Activated T-helper 1 cell treated with anti-CD3 and anti-CD28 coated beads, Interleukin-12 subunit alpha, Interleukin-12 subunit beta, Interleukin-2, Interleukin-4 antibody, amounts not matched to agents 30 ng/mL and 10 ng/mL and 1 ng/mL, durations not matched to agents 14 hours and 24 hours and 36 hours (primary cell): Measurements from ENCODE around the gene PLAC1. TPM values are rescaled to one million over a fixed set of nuclear protein-coding genes. Genes with fewer than 3 reads are reported as not detected.

Source experiments
- DNase-seq: peaks from one replicate; pipeline ENCODE4 v3.0.0; 2021; ENCODE audit warnings: low spot score
- H3K27ac Mint-ChIP-seq: one replicate; pipeline ENCODE4 v1.8.0; 2021; ENCODE audit warnings: mild to moderate bottlenecking, mixed read lengths
- H3K27me3 Mint-ChIP-seq: one replicate; pipeline ENCODE4 v1.8.0; 2022; ENCODE audit warnings: mild to moderate bottlenecking, moderate library complexity, mixed read lengths; ENCODE audit not compliant: insufficient read depth
- H3K36me3 Mint-ChIP-seq: one replicate; pipeline ENCODE4 v1.8.0; 2021; ENCODE audit warnings: low read depth, mixed read lengths
- H3K4me1 Mint-ChIP-seq: one replicate; pipeline ENCODE4 v1.8.0; 2021; ENCODE audit warnings: low read depth, mixed read lengths
- H3K4me3 Mint-ChIP-seq: one replicate; pipeline ENCODE4 v1.8.0; 2021; ENCODE audit warnings: mild to moderate bottlenecking, moderate library complexity, mixed read lengths
- H3K9me3 Mint-ChIP-seq: one replicate; pipeline ENCODE4 v1.8.0; 2021; ENCODE audit warnings: mixed read lengths
- intact Hi-C: fragments of 100-400 bp; cut with micrococcal nuclease; formaldehyde crosslinking; loops from one replicate; pipeline ENCODE4 v1.15.1; 2024
- total RNA-seq: library from RNA; stranded (reverse); gene quantifications from 2 replicates; pipeline ENCODE4 v1.2.3, GENCODE V29; 2022

Gene PLAC1
- total RNA-seq, 1 donor from 2014 or later = not detected

DNA sequence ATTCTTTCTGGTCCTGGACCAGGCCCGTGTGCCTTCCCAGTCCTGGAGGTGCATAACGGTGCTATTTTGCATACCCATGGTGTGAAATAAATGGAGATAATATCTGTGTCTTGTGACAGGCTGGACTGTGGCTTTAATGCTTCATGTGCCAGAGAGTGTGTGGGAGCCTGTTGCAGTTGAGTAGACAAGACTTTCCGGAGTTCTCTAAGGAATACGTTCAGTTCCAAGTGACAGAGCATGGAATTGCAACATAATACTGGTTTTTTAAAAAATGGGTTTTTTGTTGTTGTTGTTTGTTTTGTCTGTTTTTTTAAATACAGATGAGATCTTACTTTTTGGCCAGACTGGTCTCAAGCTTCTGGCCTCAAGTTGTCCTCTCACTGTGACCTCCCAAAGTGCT, 124.3 kb downstream of the PLAC1 start:
- intact Hi-C loops = no loop called here
- Mint-ChIP-seq H3K27ac (no peak overlapping the region), H3K4me3 (no peak overlapping the region), H3K27me3 (no peaks in the 10 kb centered on the region), H3K4me1 (no peaks in the 10 kb centered on the region), H3K9me3 (no peaks in the 10 kb centered on the region), H3K36me3 (no peaks in the 10 kb centered on the region)
- no peak for DNase-seq

GRCh38 chrX:134533352-134533751, 124.9 kb downstream of the PLAC1 start:
- Mint-ChIP-seq H3K4me1 (no peaks in the 10 kb centered on the region), H3K36me3 (no peaks in the 10 kb centered on the region), H3K9me3 (no peaks in the 10 kb centered on the region), H3K4me3 (no peak overlapping the region), H3K27me3 (no peaks in the 10 kb centered on the region), H3K27ac (no peak overlapping the region)
- no peak for DNase-seq
- intact Hi-C loops = no loop called here

DNA sequence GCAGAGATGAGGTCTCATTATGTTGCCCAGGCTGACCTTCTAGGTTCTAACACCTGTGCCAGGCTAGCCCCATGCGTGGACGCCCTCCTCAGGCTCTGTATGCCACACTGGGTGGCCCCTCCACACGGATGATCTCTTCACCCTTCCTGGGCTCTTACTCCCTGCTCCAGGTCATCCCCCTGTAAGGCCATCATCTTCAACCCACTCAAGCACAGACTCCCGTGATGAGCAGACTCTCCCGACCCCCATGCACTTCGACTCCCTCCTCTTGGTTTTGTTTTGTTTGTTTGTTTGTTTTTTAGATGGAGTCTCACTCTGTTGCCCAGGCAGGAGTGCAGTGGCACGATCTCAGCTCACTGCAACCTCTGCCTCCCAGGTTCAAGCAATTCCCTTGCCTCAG, 127.4 kb downstream of the PLAC1 start:
- Mint-ChIP-seq H3K36me3 (no peaks in the 10 kb centered on the region), H3K9me3 (no peaks in the 10 kb centered on the region), H3K4me3 (no peak overlapping the region), H3K27me3 (no peaks in the 10 kb centered on the region), H3K27ac (no peak overlapping the region), H3K4me1 (no peaks in the 10 kb centered on the region)
- no peak for DNase-seq
- intact Hi-C loops = no loop called here

- Mint-ChIP-seq H3K36me3 (peaks cover 4% of the 10 kb centered on the region), H3K27ac (no peak overlapping the region), H3K9me3 (no peaks in the 10 kb centered on the region), H3K4me3 (no peak overlapping the region), H3K27me3 (no peaks in the 10 kb centered on the region), H3K4me1 (peaks cover 4% of the 10 kb centered on the region)
- intact Hi-C loops = no loop called here
- DNase-seq = no peak
Observed at GRCh38 chrX:134529481-134529880, 128.8 kb downstream of the PLAC1 start.

DNA sequence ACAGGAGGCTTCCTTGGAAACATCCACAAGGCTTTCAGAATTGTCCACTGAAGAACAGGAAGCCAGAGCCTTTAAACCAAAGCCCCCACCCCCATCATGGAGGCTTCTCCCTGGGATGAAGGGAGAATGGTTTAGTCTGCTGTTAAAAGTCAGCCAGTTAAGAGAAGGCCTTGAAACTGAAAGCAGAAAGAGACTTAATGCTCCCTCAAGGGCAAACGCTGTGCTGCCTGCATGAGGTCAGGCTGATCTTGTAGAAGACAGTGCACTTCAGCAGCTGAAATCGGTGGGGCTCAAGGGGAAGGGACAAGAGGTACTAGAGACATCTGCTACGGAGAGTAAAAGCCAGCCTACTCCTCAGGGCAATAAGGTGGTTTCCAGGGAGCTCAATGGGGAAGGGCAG, 129.3 kb downstream of the PLAC1 start:
- Mint-ChIP-seq H3K27me3 (no peaks in the 10 kb centered on the region), H3K9me3 (no peaks in the 10 kb centered on the region), H3K27ac (peak overlapping the region; percentile 63), H3K36me3 (peaks cover 4% of the 10 kb centered on the region), H3K4me1 (peaks cover 4% of the 10 kb centered on the region), H3K4me3 (no peak overlapping the region)
- intact Hi-C loops = no loop called here
- DNase-seq = no peak

GRCh38 chrX:134526399-134526798, 131.9 kb downstream of the PLAC1 start:
- no peak for DNase-seq
- Mint-ChIP-seq H3K4me1 (peaks cover 10% of the 10 kb centered on the region), H3K4me3 (no peak overlapping the region), H3K9me3 (no peaks in the 10 kb centered on the region), H3K36me3 (peaks cover 4% of the 10 kb centered on the region), H3K27me3 (no peaks in the 10 kb centered on the region), H3K27ac (no peak overlapping the region)
- intact Hi-C loops = no loop called here

- no peak for DNase-seq
- H3K27ac Mint-ChIP-seq = no peak overlapping the region
- no peaks in the 10 kb centered on the region for H3K9me3 Mint-ChIP-seq
- intact Hi-C loops = no loop called here
- no peaks in the 10 kb centered on the region for H3K27me3 Mint-ChIP-seq
- H3K36me3 Mint-ChIP-seq = peaks cover 4% of the 10 kb centered on the region
- no peak overlapping the region for H3K4me3 Mint-ChIP-seq
- H3K4me1 Mint-ChIP-seq = peaks cover 10% of the 10 kb centered on the region
Observed at GRCh38 chrX:134525086-134525792, 133.0 kb downstream of the PLAC1 start.

DNA sequence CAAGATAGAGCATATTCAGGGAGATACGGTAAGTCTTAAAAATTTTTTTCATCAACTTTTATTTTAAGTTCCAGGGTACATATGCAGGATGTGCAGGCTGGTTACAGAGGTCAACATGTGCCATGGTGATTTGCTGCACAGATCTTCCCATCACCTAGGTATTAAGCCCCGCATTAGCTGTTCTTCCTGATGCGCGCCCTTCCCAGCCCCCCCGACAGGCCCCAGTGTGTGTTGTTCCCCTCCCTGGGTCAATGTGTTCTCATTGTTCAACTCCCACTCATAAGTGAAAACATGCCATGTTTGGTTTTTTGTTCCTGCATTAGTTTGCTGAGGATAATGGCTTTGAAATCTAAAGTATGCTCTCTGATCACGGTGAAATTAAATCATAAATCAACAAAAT, 134.1 kb downstream of the PLAC1 start:
- no peak for DNase-seq
- Mint-ChIP-seq H3K27ac (no peak overlapping the region), H3K4me1 (peaks cover 10% of the 10 kb centered on the region), H3K27me3 (no peaks in the 10 kb centered on the region), H3K4me3 (no peak overlapping the region), H3K9me3 (no peaks in the 10 kb centered on the region), H3K36me3 (peaks cover 4% of the 10 kb centered on the region)
- intact Hi-C loops = no loop called here

- no peak overlapping the region for H3K4me3 Mint-ChIP-seq
- no peak overlapping the region for H3K27ac Mint-ChIP-seq
- H3K36me3 Mint-ChIP-seq = peaks cover 4% of the 10 kb centered on the region
- peaks cover 10% of the 10 kb centered on the region for H3K4me1 Mint-ChIP-seq
- intact Hi-C loops = loop anchor here (1.0 to 2.0 kb wide), 4 partner anchors 37 to 262 kb away; no protein-coding TSS in a partner anchor
- no peaks in the 10 kb centered on the region for H3K27me3 Mint-ChIP-seq
- no peak for DNase-seq
- no peaks in the 10 kb centered on the region for H3K9me3 Mint-ChIP-seq
Observed at GRCh38 chrX:134520860-134521390, 137.3 kb downstream of the PLAC1 start.

Other genes starting within 250 kb of the PLAC1 start
- gene HPRT1, start 198.3 kb downstream of the PLAC1 start, total RNA-seq = 106 and 113 TPM in 2 replicates
- gene PABIR2, start 138.7 kb upstream of the PLAC1 start, total RNA-seq = 37.7 and 39.3 TPM in 2 replicates